K562 (cell line): ENCODE measurements around the gene MAP1LC3B. TPM values are rescaled to one million over a fixed set of nuclear protein-coding genes. Genes with fewer than 3 reads are reported as not detected.

Source experiments
- ATAC-seq: fragments of 200-7000 bp; cut with Tn5 transposase; 3 replicates; pipeline ENCODE4 v1.9.1; 2020; ENCODE audit warnings: moderate library complexity
- BruUV-seq: library from RNA; stranded (reverse); fragments of 400-500 nt; replicated peaks from 2 replicates; lab custom pipeline; 2021; lab: Mats Ljungman, UMichigan
- CTCF ChIA-PET: fragments of 300-600 bp; formaldehyde crosslinking; extraction: SDS; loops from one replicate; lab custom pipeline; 2021; ENCODE audit warnings: low intra/inter-chr PET ratio; lab: Yijun Ruan, JAX
- POLR2A ChIA-PET: fragments of 300-600, 350-650 bp; sonication (Branson Sonifier 250); formaldehyde crosslinking; extraction: SDS; loops from one replicate; lab custom pipeline; 2021; ENCODE audit warnings: antibody characterized with exemption, inconsistent platforms; lab: Yijun Ruan, JAX
- DNase-seq, 4 experiments: peaks; one replicate each; pipeline versions ENCODE4 v3.0.0 to v3.0.0-alpha.2; 2011 to 2018; ENCODE audit warnings: low spot score in 3 of 4, mixed read lengths in 3 of 4; ENCODE audit errors: extremely low read depth in 1 of 4
- FAIRE-seq: peaks from 2 replicates; lab custom pipeline; 2011; peaks lifted over from hg19 to GRCh38; lab: Jason Lieb, UNC
- H2AFZ ChIP-seq: 2 replicates; pipeline ENCODE4 v1.6.0; 2011; ENCODE audit warnings: low read depth, low read length, control low read depth, inconsistent platforms
- H3K27ac ChIP-seq: fragments of 200-600 bp; 3 replicates; pipeline ENCODE4 v1.8.0; 2011; ENCODE audit warnings: low read depth, mild to moderate bottlenecking, control low read depth, inconsistent platforms, low read length, moderate library complexity, mixed read lengths; ENCODE audit errors: extremely low read depth
- H3K27me3 ChIP-seq, 2 experiments: fragments of 300-600 bp in 1 of 2; 2 replicates in 1 of 2; 3 replicates in 1 of 2; pipeline versions ENCODE4 v1.6.0 to v1.8.0; 2011; ENCODE audit warnings: inconsistent platforms in 2 of 2, low read length in 2 of 2, mild to moderate bottlenecking in 1 of 2, mixed read lengths in 1 of 2, moderate library complexity in 1 of 2; ENCODE audit not compliant: control insufficient read depth in 2 of 2, insufficient read depth in 2 of 2
- H3K36me3 ChIP-seq: fragments of 300-600 bp; 3 replicates; pipeline ENCODE4 v1.8.0; 2011; ENCODE audit warnings: mild to moderate bottlenecking, low read length, inconsistent platforms; ENCODE audit not compliant: control insufficient read depth, insufficient read depth
- H3K4me1 ChIP-seq, 2 experiments: fragments of 200-600 bp in 1 of 2; replicated peaks in 1 of 2; 2 replicates in 1 of 2; 3 replicates in 1 of 2; pipeline versions ENCODE4 v1.5.1 to v1.8.0; 2011; ENCODE audit warnings: inconsistent platforms in 2 of 2, low read length in 2 of 2, mild to moderate bottlenecking in 1 of 2, mixed read lengths in 1 of 2, moderate library complexity in 1 of 2; ENCODE audit not compliant: control insufficient read depth in 2 of 2, insufficient read depth in 2 of 2
- H3K4me2 ChIP-seq: 2 replicates; pipeline ENCODE4 v1.6.1; 2011; ENCODE audit warnings: low read length, control low read depth, inconsistent platforms, mixed read lengths; ENCODE audit not compliant: insufficient read depth
- H3K4me3 ChIP-seq: fragments of 200-600 bp; sonication (generic), shearing (Covaris generic); 2 replicates; pipeline ENCODE4 v1.5.1; 2016; ENCODE audit warnings: control low read depth, inconsistent platforms
- H3K79me2 ChIP-seq: fragments of 200-600 bp; 3 replicates; pipeline ENCODE4 v1.8.0; 2011; ENCODE audit warnings: low read length, inconsistent platforms; ENCODE audit not compliant: control insufficient read depth, insufficient read depth
- H3K9ac ChIP-seq, 2 experiments: 2 replicates each; pipeline versions ENCODE4 v1.6.0 to v1.6.1; 2011; ENCODE audit warnings: low read depth in 2 of 2, low read length in 2 of 2, control low read depth in 1 of 2, inconsistent platforms in 1 of 2, mild to moderate bottlenecking in 1 of 2, mixed read lengths in 1 of 2; ENCODE audit not compliant: insufficient read depth in 1 of 2
- H3K9me1 ChIP-seq: one replicate; pipeline ENCODE4 v1.6.0; 2011; ENCODE audit warnings: inconsistent platforms, mild to moderate bottlenecking, low read length, moderate library complexity; ENCODE audit not compliant: control insufficient read depth, insufficient read depth
- H3K9me3 ChIP-seq: replicated peaks from 2 replicates; pipeline ENCODE4 v1.5.1; 2011; ENCODE audit warnings: low read depth, low read length, inconsistent platforms; ENCODE audit not compliant: control insufficient read depth, insufficient read depth
- H4K20me1 ChIP-seq: replicated peaks from 2 replicates; pipeline ENCODE4 v1.6.1; 2011; ENCODE audit warnings: low read length, inconsistent platforms, mixed read lengths; ENCODE audit not compliant: control insufficient read depth, insufficient read depth
- BRD4 ChIP-seq: fragments of 200-600 bp; sonication (generic); IDR thresholded peaks from 2 replicates; pipeline ENCODE4 v1.6.1; 2017; ENCODE audit warnings: inconsistent platforms
- FOXK2 ChIP-seq, 2 experiments: fragments of 450-650 bp; IDR thresholded peaks in 1 of 2; conservative IDR thresholded peaks in 1 of 2; 2 replicates each; pipeline ENCODE4 v1.6.1; 2016; ENCODE audit warnings: low read depth in 2 of 2, mild to moderate bottlenecking in 1 of 2
- L3MBTL2 ChIP-seq: fragments of 450-650 bp; IDR thresholded peaks from 2 replicates; pipeline ENCODE4 v1.6.1; 2016; ENCODE audit warnings: mild to moderate bottlenecking, moderate library complexity
- SRSF3 ChIP-seq: fragments of 200-400 bp; formaldehyde crosslinking; IDR thresholded peaks from 2 replicates; pipeline ENCODE4 v1.6.1; 2016; ENCODE audit warnings: mild to moderate bottlenecking, low read length, moderate library complexity; ENCODE audit not compliant: insufficient read depth
- STAG1 ChIP-seq: sonication (generic); formaldehyde crosslinking; IDR thresholded peaks from 2 replicates; pipeline ENCODE4 v1.5.0; 2020; ENCODE audit warnings: missing genetic modification reagents, borderline replicate concordance
- TAL1 ChIP-seq: fragments of 450-650 bp; IDR thresholded peaks from 2 replicates; pipeline ENCODE4 v1.6.1; 2016; ENCODE audit warnings: mild to moderate bottlenecking
- ZNF384 ChIP-seq: IDR thresholded peaks from 2 replicates; pipeline ENCODE4 v1.6.1; 2012; ENCODE audit warnings: low read depth, low read length, improper control_type of control experiment
- WGBS: fragments of 100-300 bp; shearing (Covaris generic); methylation state at CpG from one replicate; pipeline ENCODE4 v1.1.6; 2016; ENCODE audit warnings: low coverage, mixed read lengths; ENCODE audit not compliant: insufficient coverage; ENCODE audit errors: missing lambda C conversion rate; 5-methylcytosine and 5-hydroxymethylcytosine counted together
- in situ Hi-C: fragments of 300-500 bp; cut with MboI; formaldehyde crosslinking; loops from 4 replicates; pipeline ENCODE4 v1.15.0; 2018; ENCODE audit warnings: inconsistent platforms, mixed read lengths
- intact Hi-C: fragments of 100-400 bp; cut with micrococcal nuclease; formaldehyde crosslinking; loops from 2 replicates; pipeline ENCODE4 v1.14.2; 2022
- polyA plus RNA-seq, 8 experiments: library from polyadenylated mRNA; depleted of rRNA in 4 of 8; stranded (reverse) in 5 of 8; unstranded in 3 of 8; fragments of >200 nt; fragmentation: Nextera tagmentation in 2 of 8; fragmentation: Illumina TruSeq in 1 of 8; extraction: Ambion mirVana in 2 of 8; extraction: Trizol in 1 of 8; gene quantifications; 2 replicates each; pipeline versions ENCODE4 v1.2.1 to v1.2.3, GENCODE V29; 2011 to 2014; ENCODE audit warnings: inconsistent platforms in 1 of 8, missing spikeins in 1 of 8
- total RNA-seq, 7 experiments: library from RNA; depleted of rRNA in 6 of 7; stranded (reverse); fragments of >200 nt in 6 of 7; fragmentation: Illumina TruSeq in 2 of 7; extraction: Trizol in 2 of 7; gene quantifications; 2 replicates each; pipeline versions ENCODE4 v1.2.1 to v1.2.3, GENCODE V29; 2011 to 2021; ENCODE audit warnings: low replicate concordance in 1 of 7
- TF ChIP-seq, protein P1 (sequence below): fragments of 450-650 bp; conservative IDR thresholded peaks from 2 replicates; pipeline ENCODE4 v1.6.1; 2016; ENCODE audit warnings: missing genetic modification characterization, low read depth, mild to moderate bottlenecking, control low read depth, missing compliant biosample characterization
- TF ChIP-seq, protein P2 (sequence below): fragments of 250-450 bp; sonication (Bioruptor Pico); IDR thresholded peaks from 2 replicates; pipeline ENCODE4 v1.5.0; 2021; ENCODE audit warnings: mild to moderate bottlenecking, borderline replicate concordance
- TF ChIP-seq, protein P3 (sequence below), 2 experiments: fragments of 250-450 bp in 1 of 2; fragments of 450-650 bp in 1 of 2; sonication (Bioruptor Pico) in 1 of 2; IDR thresholded peaks; 2 replicates each; pipeline versions ENCODE4 v1.6.1 to v1.8.0; 2016 to 2021; ENCODE audit warnings: mild to moderate bottlenecking in 2 of 2, moderate library complexity in 2 of 2, missing compliant biosample characterization in 1 of 2, missing genetic modification characterization in 1 of 2

The MAP1LC3B gene
- total and polyA plus RNA-seq, 9 of the 15 experiments (the other 6 are each of a cell fraction or from before 2014, with no cell fraction given) = 16.0 to 81.5 (median 36.7) TPM

DNA sequence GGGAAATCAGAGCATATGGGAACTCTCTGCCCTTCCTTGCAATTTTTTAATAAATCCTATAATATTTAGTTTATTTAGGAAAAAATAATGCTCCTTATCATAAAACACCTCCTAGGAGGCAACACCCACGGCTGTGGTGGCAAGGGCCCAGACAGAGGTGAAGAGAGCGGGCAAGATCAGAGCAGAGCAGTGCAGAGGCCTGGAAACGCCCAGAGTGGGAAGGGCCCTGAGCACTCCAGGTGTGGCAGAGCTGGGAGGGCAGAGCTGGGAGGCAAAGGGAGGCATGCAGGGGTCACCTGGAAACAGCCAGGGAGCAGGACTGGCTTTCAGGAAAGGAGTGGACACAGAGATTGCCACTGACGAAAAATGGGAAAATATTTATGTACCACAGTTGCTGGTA, 25.8 kb upstream of the MAP1LC3B start:
- TF ChIP-seq FOXK2 (conservative IDR thresholded peaks at IDR 0.05 in 1 of 2, IDR thresholded peaks at IDR 0.05 in 1 of 2; ENCODE audit: low read depth in 2 of 2) (no peak), ZNF384 (no peak), SRSF3 (no peak), TAL1 (no peak), BRD4 (no peak), L3MBTL2 (no peak), STAG1 (CRISPR knock-in tag) (no peak)
- TF ChIP-seq, protein P1, sequence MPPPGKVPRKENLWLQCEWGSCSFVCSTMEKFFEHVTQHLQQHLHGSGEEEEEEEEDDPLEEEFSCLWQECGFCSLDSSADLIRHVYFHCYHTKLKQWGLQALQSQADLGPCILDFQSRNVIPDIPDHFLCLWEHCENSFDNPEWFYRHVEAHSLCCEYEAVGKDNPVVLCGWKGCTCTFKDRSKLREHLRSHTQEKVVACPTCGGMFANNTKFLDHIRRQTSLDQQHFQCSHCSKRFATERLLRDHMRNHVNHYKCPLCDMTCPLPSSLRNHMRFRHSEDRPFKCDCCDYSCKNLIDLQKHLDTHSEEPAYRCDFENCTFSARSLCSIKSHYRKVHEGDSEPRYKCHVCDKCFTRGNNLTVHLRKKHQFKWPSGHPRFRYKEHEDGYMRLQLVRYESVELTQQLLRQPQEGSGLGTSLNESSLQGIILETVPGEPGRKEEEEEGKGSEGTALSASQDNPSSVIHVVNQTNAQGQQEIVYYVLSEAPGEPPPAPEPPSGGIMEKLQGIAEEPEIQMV (tag) = no peak
- TF ChIP-seq, protein P2, sequence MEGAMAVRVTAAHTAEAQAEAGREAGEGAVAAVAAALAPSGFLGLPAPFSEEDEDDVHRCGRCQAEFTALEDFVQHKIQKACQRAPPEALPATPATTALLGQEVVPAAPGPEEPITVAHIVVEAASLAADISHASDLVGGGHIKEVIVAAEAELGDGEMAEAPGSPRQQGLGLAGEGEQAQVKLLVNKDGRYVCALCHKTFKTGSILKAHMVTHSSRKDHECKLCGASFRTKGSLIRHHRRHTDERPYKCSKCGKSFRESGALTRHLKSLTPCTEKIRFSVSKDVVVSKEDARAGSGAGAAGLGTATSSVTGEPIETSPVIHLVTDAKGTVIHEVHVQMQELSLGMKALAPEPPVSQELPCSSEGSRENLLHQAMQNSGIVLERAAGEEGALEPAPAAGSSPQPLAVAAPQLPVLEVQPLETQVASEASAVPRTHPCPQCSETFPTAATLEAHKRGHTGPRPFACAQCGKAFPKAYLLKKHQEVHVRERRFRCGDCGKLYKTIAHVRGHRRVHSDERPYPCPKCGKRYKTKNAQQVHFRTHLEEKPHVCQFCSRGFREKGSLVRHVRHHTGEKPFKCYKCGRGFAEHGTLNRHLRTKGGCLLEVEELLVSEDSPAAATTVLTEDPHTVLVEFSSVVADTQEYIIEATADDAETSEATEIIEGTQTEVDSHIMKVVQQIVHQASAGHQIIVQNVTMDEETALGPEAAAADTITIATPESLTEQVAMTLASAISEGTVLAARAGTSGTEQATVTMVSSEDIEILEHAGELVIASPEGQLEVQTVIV (CRISPR knock-in tag) = no peak
- TF ChIP-seq, protein P3, sequence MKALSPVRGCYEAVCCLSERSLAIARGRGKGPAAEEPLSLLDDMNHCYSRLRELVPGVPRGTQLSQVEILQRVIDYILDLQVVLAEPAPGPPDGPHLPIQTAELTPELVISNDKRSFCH (CRISPR knock-in tag; IDR thresholded peaks at IDR 0.05) = no peak
- TF ChIP-seq, protein P3 (tag; IDR thresholded peaks at IDR 0.05) = no peak
- Histone ChIP-seq H3K79me2 (peaks cover 76% of the 10 kb centered on the region), H3K27me3 (no peaks in the 10 kb centered on the region), H3K36me3 (peaks cover 40% of the 10 kb centered on the region), H3K4me1 (peaks cover 17 to 27% of the 10 kb centered on the region in 2 experiments), H3K27ac (no peak overlapping the region), H3K4me3 (no peak overlapping the region), H3K9me1 (peaks cover 2% of the 10 kb centered on the region), H2AFZ (no peak overlapping the region), H3K9me3 (no peaks in the 10 kb centered on the region), H4K20me1 (peaks cover 25% of the 10 kb centered on the region), H3K4me2 (no peak overlapping the region), H3K9ac (no peak overlapping the region)
- DNase-seq (no peak), FAIRE-seq (no peak), ATAC-seq (no peak)
- CTCF ChIA-PET = no interaction called here
- BruUV-seq = no TSS peak
- in situ Hi-C loops (no loop called here), intact Hi-C loops (no loop called here)
- POLR2A ChIA-PET = interaction anchor here (1.2 to 1.5 kb wide), 2 partner anchors 22 to 49 kb away, joined by 4 to 5 read pairs; partner anchors contain the start of gene C16orf95
- WGBS = 70% methylated on average over 4 of the region's 4 CpGs
